Fibroblast of upper back skin (primary cell): ENCODE measurements around the gene PCCB.
"Not testable (repeated sequence)": the region's sequence is repeated elsewhere in the genome, so short reads cannot be mapped to it uniquely, and the experiment has no call there.

ENCODE experiments used
- DNase-seq: peaks from one replicate; pipeline ENCODE4 v3.0.0-alpha.2; 2013

Gene PCCB

GRCh38 chr3:136250059-136250902 lies at the start of gene PCCB:
Gene PCCB (plus strand): TSS chr3:136250340. CDS start chr3:136250376, 36 bp downstream.
- peak; percentile 94 for DNase-seq

- DNase-seq = peak; percentile 10
Observed at GRCh38 chr3:136207489-136208115, 42.5 kb upstream of the PCCB start.

- DNase-seq = peak; percentile 79
Observed at GRCh38 chr3:136209921-136210320, 40.2 kb upstream of the PCCB start.

GRCh38 chr3:136211547-136211946 lies 38.6 kb upstream of the PCCB start:
- peak; percentile 6 for DNase-seq

- not testable (repeated sequence) for DNase-seq
Observed at GRCh38 chr3:136222746-136223145, 27.4 kb upstream of the PCCB start.

GRCh38 chr3:136232413-136232812 lies 17.7 kb upstream of the PCCB start:
- no peak for DNase-seq

GRCh38 chr3:136235545-136235944 lies 14.6 kb upstream of the PCCB start:
- no peak for DNase-seq

- DNase-seq = no peak
Observed at GRCh38 chr3:136236109-136236508, 14.0 kb upstream of the PCCB start.

GRCh38 chr3:136237103-136237502 lies 13.0 kb upstream of the PCCB start:
- no peak for DNase-seq

- no peak for DNase-seq
Observed at GRCh38 chr3:136237961-136238649, 12.0 kb upstream of the PCCB start.

- no peak for DNase-seq
Observed at GRCh38 chr3:136239094-136239493, 11.0 kb upstream of the PCCB start.

GRCh38 chr3:136245691-136246090 lies 4.4 kb upstream of the PCCB start:
- no peak for DNase-seq

- no peak for DNase-seq
Observed at GRCh38 chr3:136247436-136247835, 2.7 kb upstream of the PCCB start.

GRCh38 chr3:136247855-136248590 lies 2.1 kb upstream of the PCCB start:
- DNase-seq = no peak

- DNase-seq = no peak
Observed at GRCh38 chr3:136249091-136249490, 1.0 kb upstream of the PCCB start.

GRCh38 chr3:136249593-136249992 lies 547 bp upstream of the PCCB start:
- no peak for DNase-seq

GRCh38 chr3:136250903-136251460 lies 842 bp downstream of the PCCB start:
- peak; percentile 39 for DNase-seq

- no peak for DNase-seq
Observed at GRCh38 chr3:136251511-136251910, 1.4 kb downstream of the PCCB start.

GRCh38 chr3:136255672-136256406 lies 5.7 kb downstream of the PCCB start:
- DNase-seq = no peak

GRCh38 chr3:136258199-136258598 lies 8.1 kb downstream of the PCCB start:
- no peak for DNase-seq

- DNase-seq = no peak
Observed at GRCh38 chr3:136261826-136262225, 11.7 kb downstream of the PCCB start.

- no peak for DNase-seq
Observed at GRCh38 chr3:136262559-136262958, 12.4 kb downstream of the PCCB start.
